GM12865 (cell line): Measurements from ENCODE around the gene HRC.
"Not testable (repeated sequence)": the region's sequence is repeated elsewhere in the genome, so short reads cannot be mapped to it uniquely, and the experiment has no call there.

ENCODE experiments used
- DNase-seq: peaks from one replicate; pipeline ENCODE4 v3.0.0; 2010; ENCODE audit warnings: low read depth
- H3K4me3 ChIP-seq: 2 replicates; pipeline ENCODE4 v1.5.1; 2011; ENCODE audit warnings: mild to moderate bottlenecking, low read depth, low read length, control low read depth
- TF ChIP-seq, protein P1 (sequence below): IDR thresholded peaks from 2 replicates; pipeline ENCODE4 v1.5.1; 2011; ENCODE audit warnings: low read length, control low read depth, low read depth, inconsistent platforms; ENCODE audit not compliant: insufficient read depth; ENCODE audit errors: missing control alignments

The HRC gene

DNA sequence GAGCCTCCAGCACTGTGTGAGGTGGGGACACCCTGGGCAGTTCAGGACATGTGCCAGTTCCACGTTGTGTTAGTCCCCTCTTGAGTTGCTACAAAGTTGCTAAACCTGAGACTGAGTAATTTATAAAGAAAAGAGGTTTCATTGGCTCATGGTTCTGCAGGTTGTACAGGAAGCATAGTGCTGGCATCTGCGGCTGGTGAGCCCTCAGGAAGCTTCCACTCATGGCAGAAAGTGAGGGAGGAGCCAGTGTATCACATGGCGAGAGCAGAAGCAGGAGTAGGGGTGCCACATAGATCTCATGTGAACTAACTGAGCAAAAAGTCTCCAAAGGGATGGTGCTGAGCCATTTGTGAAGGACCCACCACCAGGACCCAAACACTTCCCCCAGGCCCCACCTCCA lies 35.6 kb upstream of the HRC start:
- H3K4me3 ChIP-seq = no peak overlapping the region
- TF ChIP-seq, protein P1, sequence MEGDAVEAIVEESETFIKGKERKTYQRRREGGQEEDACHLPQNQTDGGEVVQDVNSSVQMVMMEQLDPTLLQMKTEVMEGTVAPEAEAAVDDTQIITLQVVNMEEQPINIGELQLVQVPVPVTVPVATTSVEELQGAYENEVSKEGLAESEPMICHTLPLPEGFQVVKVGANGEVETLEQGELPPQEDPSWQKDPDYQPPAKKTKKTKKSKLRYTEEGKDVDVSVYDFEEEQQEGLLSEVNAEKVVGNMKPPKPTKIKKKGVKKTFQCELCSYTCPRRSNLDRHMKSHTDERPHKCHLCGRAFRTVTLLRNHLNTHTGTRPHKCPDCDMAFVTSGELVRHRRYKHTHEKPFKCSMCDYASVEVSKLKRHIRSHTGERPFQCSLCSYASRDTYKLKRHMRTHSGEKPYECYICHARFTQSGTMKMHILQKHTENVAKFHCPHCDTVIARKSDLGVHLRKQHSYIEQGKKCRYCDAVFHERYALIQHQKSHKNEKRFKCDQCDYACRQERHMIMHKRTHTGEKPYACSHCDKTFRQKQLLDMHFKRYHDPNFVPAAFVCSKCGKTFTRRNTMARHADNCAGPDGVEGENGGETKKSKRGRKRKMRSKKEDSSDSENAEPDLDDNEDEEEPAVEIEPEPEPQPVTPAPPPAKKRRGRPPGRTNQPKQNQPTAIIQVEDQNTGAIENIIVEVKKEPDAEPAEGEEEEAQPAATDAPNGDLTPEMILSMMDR = no peak
- no peak for DNase-seq

- H3K4me3 ChIP-seq = no peak overlapping the region
- no peak for DNase-seq
- TF ChIP-seq, protein P1 = no peak
These were observed 34.1 kb upstream of the HRC start for GRCh38 chr19:49189259-49189658.

GRCh38 chr19:49188626-49189200 lies 33.5 kb upstream of the HRC start:
- H3K4me3 ChIP-seq = no peak overlapping the region
- DNase-seq = no peak
- TF ChIP-seq, protein P1 = no peak

GRCh38 chr19:49186108-49186507 lies 30.9 kb upstream of the HRC start:
- no peak for DNase-seq
- TF ChIP-seq, protein P1 = no peak
- H3K4me3 ChIP-seq = no peak overlapping the region

DNA sequence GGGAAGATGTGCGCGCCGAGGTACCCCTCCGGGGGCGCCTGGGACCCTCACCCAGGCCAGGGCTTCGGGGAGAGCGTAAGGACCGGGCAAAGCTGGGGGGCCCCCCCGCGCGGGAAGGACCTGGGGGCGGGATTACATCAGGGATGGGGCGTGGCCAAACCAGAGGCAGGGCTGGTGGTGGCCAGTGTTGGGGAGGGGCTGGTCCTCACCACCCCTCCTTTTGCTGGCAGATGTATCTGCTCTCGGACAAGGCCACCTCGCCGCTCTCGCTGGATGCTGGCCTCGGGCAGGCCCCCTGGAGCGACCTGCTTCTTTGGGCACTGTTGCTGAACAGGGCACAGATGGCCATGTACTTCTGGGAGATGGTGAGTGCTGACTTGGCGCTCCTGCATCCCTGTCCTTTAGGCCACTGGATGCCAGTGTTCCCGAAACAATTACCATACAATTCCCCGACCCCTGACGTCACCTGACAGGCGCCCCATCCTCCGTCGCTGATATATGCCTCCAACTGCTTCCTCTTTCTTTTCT lies 27.7 kb upstream of the HRC start:
- DNase-seq = no peak
- TF ChIP-seq, protein P1 = no peak
- H3K4me3 ChIP-seq = no peak overlapping the region

DNA sequence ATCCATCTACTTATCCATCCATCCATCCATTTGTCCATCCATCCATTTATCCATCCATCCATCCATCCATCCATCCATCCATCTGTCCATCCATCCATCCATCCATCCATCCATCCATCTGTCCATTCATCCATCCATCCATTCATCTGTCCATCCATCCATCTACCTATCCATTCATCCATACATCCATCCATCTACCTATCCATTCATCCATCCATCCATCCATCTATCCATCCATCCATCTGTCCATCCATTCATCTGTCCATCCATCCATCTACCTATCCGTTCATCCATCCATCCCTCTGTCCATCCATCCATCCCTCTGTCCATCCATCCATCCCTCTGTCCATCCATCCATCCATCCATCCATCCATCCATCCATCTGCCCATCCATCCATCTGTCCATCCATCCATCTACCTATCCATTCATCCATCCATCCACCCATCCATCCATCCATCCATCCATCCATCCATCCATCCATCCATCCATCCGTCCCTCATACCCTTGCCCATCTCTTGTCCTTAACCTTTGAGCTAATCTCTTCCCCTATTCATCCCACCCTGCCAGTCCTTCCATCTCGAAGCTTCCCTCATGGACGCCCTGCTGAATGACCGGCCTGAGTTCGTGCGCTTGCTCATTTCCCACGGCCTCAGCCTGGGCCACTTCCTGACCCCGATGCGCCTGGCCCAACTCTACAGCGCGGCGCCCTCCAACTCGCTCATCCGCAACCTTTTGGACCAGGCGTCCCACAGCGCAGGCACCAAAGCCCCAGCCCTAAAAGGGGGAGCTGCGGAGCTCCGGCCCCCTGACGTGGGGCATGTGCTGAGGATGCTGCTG lies 27.0 kb upstream of the HRC start:
- not testable (repeated sequence) for H3K4me3 ChIP-seq, DNase-seq

DNA sequence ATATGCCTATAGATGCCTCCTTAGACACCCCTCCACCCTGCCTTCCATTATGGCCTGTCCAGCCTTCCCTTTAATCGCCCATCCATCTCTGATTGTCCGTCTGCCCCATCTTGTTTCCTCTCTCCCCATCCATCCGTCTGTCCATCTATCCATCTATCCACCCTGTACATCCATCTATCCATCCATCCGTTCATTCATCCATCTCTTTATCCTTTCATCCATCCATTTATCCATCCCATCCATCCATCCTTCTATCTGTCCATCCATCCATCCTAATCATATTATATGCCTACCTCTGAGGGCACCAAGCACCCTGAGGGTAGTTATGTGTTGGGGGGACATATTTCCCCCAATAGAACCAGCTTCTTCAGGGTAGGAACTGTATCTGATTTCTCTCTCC lies 25.5 kb upstream of the HRC start:
- TF ChIP-seq, protein P1 = no peak
- H3K4me3 ChIP-seq = no peak overlapping the region
- no peak for DNase-seq
